ENCODE data around the gene NGEF.
A peak's percentile ranks its signal among the peaks of the same experiment; 100 is the strongest.

Gene NGEF

DNA sequence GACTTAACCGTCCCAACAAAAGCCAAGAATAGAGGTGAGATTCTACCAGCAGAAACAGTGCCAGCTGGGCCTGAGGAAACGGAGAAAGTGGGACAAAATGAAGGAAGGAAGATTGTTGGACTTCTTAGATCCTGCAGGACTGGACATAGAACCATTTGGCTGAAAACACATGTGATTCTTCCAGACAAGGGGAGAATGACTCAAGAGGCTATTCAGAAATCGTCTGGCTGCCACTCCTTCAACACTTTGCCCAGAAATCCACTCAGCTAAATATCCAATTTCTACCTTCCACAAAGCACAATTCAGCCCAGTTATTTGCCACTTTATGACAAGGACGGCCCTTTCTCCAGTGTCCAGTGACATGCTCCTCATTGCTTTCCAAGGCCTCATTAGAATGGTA is 81.4 kb downstream of the NGEF start:
- Histone ChIP-seq H3K9ac (ENCODE audit: low read length) (no peak overlapping the region), H2AK5ac (ENCODE audit: low read length) (no peak overlapping the region), H4K12ac (ENCODE audit: low read depth, low read length) (no peak overlapping the region), H3K4me2 (ENCODE audit: low read length) (no peak overlapping the region), H2BK120ac (ENCODE audit: insufficient read depth, low read length, poor library complexity) (no peak overlapping the region), H4K8ac (ENCODE audit: low read depth, low read length) (no peak overlapping the region), H2BK12ac (ENCODE audit: low read length) (no peak overlapping the region), H3K79me1 (ENCODE audit: low read length) (no peaks in the 10 kb centered on the region), H3K36me3 (ENCODE audit: control insufficient read depth in 1 of 2, insufficient read depth in 2 of 2, low read length in 2 of 2) (no peaks in the 10 kb centered on the region), H3K27ac (ENCODE audit: low read depth, low read length) (no peak overlapping the region), H3K23ac (ENCODE audit: low read length) (no peak overlapping the region), H3K18ac (ENCODE audit: low read length) (no peak overlapping the region), H4K91ac (ENCODE audit: low read depth, low read length) (no peak overlapping the region), H3K9me3 (ENCODE audit: insufficient read depth, low read depth, low read length) (peaks cover 7% of the 10 kb centered on the region), H3K4me1 (ENCODE audit: control insufficient read depth in 1 of 2, insufficient read depth in 2 of 2, low read length in 2 of 2) (peaks cover 6 to 14% of the 10 kb centered on the region in 2 experiments), H3K27me3 (ENCODE audit: insufficient read depth, low read length) (peaks cover 35% of the 10 kb centered on the region), H3K79me2 (ENCODE audit: control insufficient read depth, insufficient read depth, low read length, poor library complexity) (no peaks in the 10 kb centered on the region), H3K4me3 (ENCODE audit: low read depth, low read length) (no peak overlapping the region), H3K14ac (ENCODE audit: low read length) (no peak overlapping the region), H2AFZ (ENCODE audit: insufficient read depth, low read length, poor library complexity) (no peak overlapping the region), H3K4ac (ENCODE audit: low read depth, low read length) (no peak overlapping the region), H2BK5ac (ENCODE audit: low read depth, low read length, poor library complexity) (no peak overlapping the region)
- DNase-seq, result no peak
- no CpG with 5 or more reads among the region's 4 CpGs for WGBS (ENCODE audit: extremely low coverage, insufficient coverage, insufficient read length)

DNA sequence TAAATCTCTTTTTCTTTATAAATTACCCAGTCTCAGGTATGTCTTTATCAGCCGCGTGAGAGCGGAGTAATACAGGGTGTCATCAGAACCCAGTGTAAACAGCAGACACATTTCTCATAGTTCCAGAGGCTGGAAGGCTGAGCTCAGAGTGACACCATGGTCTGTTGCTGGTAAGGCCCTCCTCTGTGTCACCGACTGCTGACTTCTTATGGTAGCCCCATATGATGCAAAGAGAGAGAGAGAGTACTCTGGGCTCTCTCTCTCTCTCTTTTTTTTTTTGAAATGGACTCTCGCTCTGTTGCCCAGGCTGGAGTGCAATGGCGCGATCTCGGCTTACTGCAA is 83.0 kb downstream of the NGEF start:
- Histone ChIP-seq H3K79me1 (ENCODE audit: low read length) (no peaks in the 10 kb centered on the region), H3K4ac (ENCODE audit: low read depth, low read length) (no peak overlapping the region), H3K14ac (ENCODE audit: low read length) (no peak overlapping the region), H3K36me3 (ENCODE audit: control insufficient read depth in 1 of 2, insufficient read depth in 2 of 2, low read length in 2 of 2) (no peaks in the 10 kb centered on the region), H3K4me2 (ENCODE audit: low read length) (no peak overlapping the region), H2BK120ac (ENCODE audit: insufficient read depth, low read length, poor library complexity) (no peak overlapping the region), H2BK12ac (ENCODE audit: low read length) (no peak overlapping the region), H3K23ac (ENCODE audit: low read length) (no peak overlapping the region), H3K18ac (ENCODE audit: low read length) (no peak overlapping the region), H2AK5ac (ENCODE audit: low read length) (no peak overlapping the region), H3K9me3 (ENCODE audit: insufficient read depth, low read depth, low read length) (peaks cover 10% of the 10 kb centered on the region), H3K4me3 (ENCODE audit: low read depth, low read length) (no peak overlapping the region), H4K91ac (ENCODE audit: low read depth, low read length) (no peak overlapping the region), H4K8ac (ENCODE audit: low read depth, low read length) (no peak overlapping the region), H4K12ac (ENCODE audit: low read depth, low read length) (no peak overlapping the region), H3K4me1 (ENCODE audit: control insufficient read depth in 1 of 2, insufficient read depth in 2 of 2, low read length in 2 of 2) (peaks cover 6 to 14% of the 10 kb centered on the region in 2 experiments), H3K9ac (ENCODE audit: low read length) (no peak overlapping the region), H3K79me2 (ENCODE audit: control insufficient read depth, insufficient read depth, low read length, poor library complexity) (no peaks in the 10 kb centered on the region), H3K27me3 (ENCODE audit: insufficient read depth, low read length) (peaks cover 48% of the 10 kb centered on the region), H2AFZ (ENCODE audit: insufficient read depth, low read length, poor library complexity) (no peak overlapping the region), H3K27ac (ENCODE audit: low read depth, low read length) (no peak overlapping the region), H2BK5ac (ENCODE audit: low read depth, low read length, poor library complexity) (no peak overlapping the region)
- no CpG with 5 or more reads among the region's 8 CpGs for WGBS (ENCODE audit: extremely low coverage, insufficient coverage, insufficient read length)
- DNase-seq, result no peak

DNA sequence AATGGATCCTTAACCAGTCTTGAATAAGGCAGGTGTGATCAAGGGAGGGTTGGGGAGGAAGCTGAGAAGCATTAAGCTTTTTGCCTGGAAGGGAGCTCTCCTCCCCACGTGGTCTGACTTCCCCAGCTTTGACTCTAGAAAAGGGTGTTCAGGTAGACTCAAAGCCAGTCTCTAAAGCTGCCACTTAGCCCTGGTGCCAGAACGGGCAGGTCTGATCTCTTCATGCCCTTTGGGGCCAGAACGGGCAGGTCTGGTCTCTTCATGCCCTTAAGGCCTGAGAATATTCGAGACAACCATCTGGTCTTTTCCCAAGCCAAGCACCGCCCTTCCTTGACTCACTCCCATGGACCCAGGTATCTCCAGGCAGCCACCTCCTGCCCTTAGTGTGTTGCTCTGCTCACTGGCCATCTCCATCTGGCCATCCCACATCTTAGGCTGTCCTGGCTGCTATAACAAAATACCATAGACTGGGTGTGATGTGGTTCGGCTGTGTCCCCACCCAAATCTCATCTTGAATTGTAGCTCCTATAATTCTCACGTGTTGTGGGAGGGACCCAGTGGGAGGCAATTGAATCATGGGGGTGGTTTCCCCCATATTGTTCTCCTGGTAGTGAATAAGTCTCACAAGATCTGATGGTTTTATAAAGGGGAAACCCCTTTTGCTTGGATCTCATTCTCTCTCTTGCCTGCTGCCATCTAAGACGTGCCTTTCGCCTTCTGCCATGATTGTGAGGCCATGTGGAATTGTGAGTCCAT is 83.6 kb downstream of the NGEF start:
- Histone ChIP-seq H3K4me2 (ENCODE audit: low read length) (no peak overlapping the region), H2BK120ac (ENCODE audit: insufficient read depth, low read length, poor library complexity) (no peak overlapping the region), H3K23ac (ENCODE audit: low read length) (no peak overlapping the region), H3K27ac (ENCODE audit: low read depth, low read length) (no peak overlapping the region), H3K36me3 (ENCODE audit: control insufficient read depth in 1 of 2, insufficient read depth in 2 of 2, low read length in 2 of 2) (no peaks in the 10 kb centered on the region), H3K4ac (ENCODE audit: low read depth, low read length) (no peak overlapping the region), H3K14ac (ENCODE audit: low read length) (no peak overlapping the region), H2BK12ac (ENCODE audit: low read length) (no peak overlapping the region), H3K4me1 (ENCODE audit: control insufficient read depth in 1 of 2, insufficient read depth in 2 of 2, low read length in 2 of 2) (peaks cover 6 to 14% of the 10 kb centered on the region in 2 experiments), H3K27me3 (ENCODE audit: insufficient read depth, low read length) (peaks cover 48% of the 10 kb centered on the region), H2AFZ (ENCODE audit: insufficient read depth, low read length, poor library complexity) (no peak overlapping the region), H3K79me2 (ENCODE audit: control insufficient read depth, insufficient read depth, low read length, poor library complexity) (no peaks in the 10 kb centered on the region), H4K8ac (ENCODE audit: low read depth, low read length) (no peak overlapping the region), H3K79me1 (ENCODE audit: low read length) (no peaks in the 10 kb centered on the region), H2BK5ac (ENCODE audit: low read depth, low read length, poor library complexity) (no peak overlapping the region), H3K4me3 (ENCODE audit: low read depth, low read length) (no peak overlapping the region), H3K18ac (ENCODE audit: low read length) (no peak overlapping the region), H3K9me3 (ENCODE audit: insufficient read depth, low read depth, low read length) (peaks cover 11% of the 10 kb centered on the region), H4K91ac (ENCODE audit: low read depth, low read length) (no peak overlapping the region), H2AK5ac (ENCODE audit: low read length) (no peak overlapping the region), H4K12ac (ENCODE audit: low read depth, low read length) (no peak overlapping the region), H3K9ac (ENCODE audit: low read length) (no peak overlapping the region)
- no peak for DNase-seq
- WGBS (ENCODE audit: extremely low coverage, insufficient coverage, insufficient read length), result no CpG with 5 or more reads among the region's 9 CpGs

DNA sequence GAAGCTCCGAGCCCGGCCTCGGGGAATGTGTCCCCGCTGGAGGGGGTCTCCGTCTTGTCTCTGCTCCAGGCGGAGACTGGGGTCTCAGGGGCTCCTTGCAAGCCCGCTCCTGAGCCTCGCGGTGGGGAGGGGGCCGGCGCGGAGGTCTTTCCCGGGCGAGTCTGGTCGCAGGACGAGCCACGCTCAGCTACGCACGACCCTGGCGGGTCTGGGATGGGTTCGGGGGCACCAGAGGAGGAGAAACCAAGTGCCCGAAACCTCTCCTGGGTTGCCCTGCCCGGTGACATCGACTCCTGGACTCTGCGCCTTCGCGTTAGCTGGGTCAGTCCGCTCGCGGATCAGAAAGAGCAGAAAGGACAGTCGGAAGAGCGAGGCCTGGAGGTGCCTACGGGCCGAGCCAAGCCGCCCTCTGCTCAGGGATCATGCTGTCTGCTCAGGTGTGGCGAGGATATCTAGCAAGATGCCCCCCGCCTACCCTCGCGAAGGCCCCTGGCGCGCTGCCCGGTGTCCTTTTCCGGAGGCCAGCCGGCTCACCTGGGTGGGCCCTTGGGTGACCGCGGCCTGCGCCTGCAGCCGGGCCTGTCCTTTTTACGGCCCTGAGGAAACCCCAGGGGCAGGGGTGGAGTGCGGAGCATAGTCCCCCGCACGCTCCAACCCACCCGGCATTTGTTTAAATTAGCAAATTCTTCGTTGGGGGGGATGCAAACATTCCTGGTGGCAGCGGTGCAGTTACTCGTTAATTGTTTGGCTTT is 84.3 kb downstream of the NGEF start:
- no CpG with 5 or more reads among the region's 56 CpGs for WGBS (ENCODE audit: extremely low coverage, insufficient coverage, insufficient read length)
- peak overlapping the region; percentile 51 for H3K4me3 ChIP-seq (ENCODE audit: low read depth, low read length)
- H2BK5ac ChIP-seq (ENCODE audit: low read depth, low read length, poor library complexity), result no peak overlapping the region
- H4K12ac ChIP-seq (ENCODE audit: low read depth, low read length), result no peak overlapping the region
- H2AFZ ChIP-seq (ENCODE audit: insufficient read depth, low read length, poor library complexity), result no peak overlapping the region
- H2AK5ac ChIP-seq (ENCODE audit: low read length), result no peak overlapping the region
- H4K91ac ChIP-seq (ENCODE audit: low read depth, low read length), result no peak overlapping the region
- H3K4me1 ChIP-seq (ENCODE audit: control insufficient read depth in 1 of 2, insufficient read depth in 2 of 2, low read length in 2 of 2), result peaks cover 6 to 14% of the 10 kb centered on the region in 2 experiments
- H2BK120ac ChIP-seq (ENCODE audit: insufficient read depth, low read length, poor library complexity), result no peak overlapping the region
- no peak overlapping the region for H3K23ac ChIP-seq (ENCODE audit: low read length)
- no peak overlapping the region for H4K8ac ChIP-seq (ENCODE audit: low read depth, low read length)
- H3K4me2 ChIP-seq (ENCODE audit: low read length), result peak overlapping the region; percentile 71
- H3K27ac ChIP-seq (ENCODE audit: low read depth, low read length), result no peak overlapping the region
- H3K9me3 ChIP-seq (ENCODE audit: insufficient read depth, low read depth, low read length), result peaks cover 13% of the 10 kb centered on the region
- no peak overlapping the region for H2BK12ac ChIP-seq (ENCODE audit: low read length)
- no peak overlapping the region for H3K9ac ChIP-seq (ENCODE audit: low read length)
- no peak overlapping the region for H3K4ac ChIP-seq (ENCODE audit: low read depth, low read length)
- no peak overlapping the region for H3K18ac ChIP-seq (ENCODE audit: low read length)
- no peaks in the 10 kb centered on the region for H3K79me2 ChIP-seq (ENCODE audit: control insufficient read depth, insufficient read depth, low read length, poor library complexity)
- H3K36me3 ChIP-seq (ENCODE audit: control insufficient read depth in 1 of 2, insufficient read depth in 2 of 2, low read length in 2 of 2), result no peaks in the 10 kb centered on the region
- H3K79me1 ChIP-seq (ENCODE audit: low read length), result no peaks in the 10 kb centered on the region
- DNase-seq, result no peak
- no peak overlapping the region for H3K14ac ChIP-seq (ENCODE audit: low read length)
- peaks cover 48% of the 10 kb centered on the region for H3K27me3 ChIP-seq (ENCODE audit: insufficient read depth, low read length)
